Mesenchymal stem cell (in vitro differentiated cells and primary cell): Measurements from ENCODE around the gene PGAP1.

ENCODE experiments used
- DNase-seq: peaks from one replicate; pipeline ENCODE4 v3.0.0-alpha.2; 2013
- H2AFZ ChIP-seq: one replicate; pipeline ENCODE4 v1.6.1; 2013; ENCODE audit warnings: low read depth, mild to moderate bottlenecking, control low read depth, inconsistent platforms, low read length, moderate library complexity
- H2AK5ac ChIP-seq: 2 replicates; pipeline ENCODE4 v1.6.1; 2013; ENCODE audit warnings: low read length, moderate library complexity, mild to moderate bottlenecking, inconsistent platforms; ENCODE audit not compliant: severe bottlenecking
- H2BK120ac ChIP-seq: one replicate; pipeline ENCODE4 v1.6.1; 2013; ENCODE audit warnings: low read depth, mild to moderate bottlenecking, inconsistent platforms, low read length, moderate library complexity
- H2BK12ac ChIP-seq, 2 experiments: one replicate each; pipeline ENCODE4 v1.6.1; 2013; ENCODE audit warnings: inconsistent platforms in 2 of 2, low read length in 2 of 2, mild to moderate bottlenecking in 2 of 2, moderate library complexity in 2 of 2, control low read depth in 1 of 2
- H2BK15ac ChIP-seq: one replicate; pipeline ENCODE4 v1.6.1; 2013; ENCODE audit warnings: mild to moderate bottlenecking, low read depth, inconsistent platforms; ENCODE audit not compliant: poor library complexity, severe bottlenecking
- H2BK5ac ChIP-seq: 2 replicates; pipeline ENCODE4 v1.6.1; 2013; ENCODE audit warnings: low read depth, mild to moderate bottlenecking, low read length, control low read depth, inconsistent platforms; ENCODE audit not compliant: poor library complexity, severe bottlenecking
- H3K14ac ChIP-seq, 2 experiments: one replicate each; pipeline ENCODE4 v1.6.1; 2013; ENCODE audit warnings: inconsistent platforms in 2 of 2, low read length in 2 of 2, control low read depth in 1 of 2, mild to moderate bottlenecking in 1 of 2, moderate library complexity in 1 of 2
- H3K18ac ChIP-seq, 2 experiments: one replicate each; pipeline ENCODE4 v1.6.1; 2013; ENCODE audit warnings: inconsistent platforms in 2 of 2, low read length in 2 of 2, control low read depth in 1 of 2, low read depth in 1 of 2, mild to moderate bottlenecking in 1 of 2
- H3K23ac ChIP-seq, 2 experiments: one replicate each; pipeline ENCODE4 v1.6.1; 2013; ENCODE audit warnings: inconsistent platforms in 2 of 2, low read length in 2 of 2, mild to moderate bottlenecking in 2 of 2, moderate library complexity in 2 of 2, control low read depth in 1 of 2
- H3K27ac ChIP-seq: 2 replicates; pipeline ENCODE4 v1.5.1; 2013; ENCODE audit warnings: mild to moderate bottlenecking, moderate library complexity, low read length, control low read depth, inconsistent platforms; ENCODE audit not compliant: poor library complexity, severe bottlenecking
- H3K27me3 ChIP-seq, 2 experiments: 2 replicates each; pipeline versions ENCODE4 v1.6.1 to v1.7.0; 2013; ENCODE audit warnings: low read length in 2 of 2, mild to moderate bottlenecking in 2 of 2, moderate library complexity in 2 of 2, control low read depth in 1 of 2, inconsistent platforms in 1 of 2; ENCODE audit not compliant: control insufficient read depth in 1 of 2, insufficient read depth in 1 of 2
- H3K36me3 ChIP-seq, 2 experiments: 2 replicates each; pipeline versions ENCODE4 v1.6.1 to v1.7.0; 2013; ENCODE audit warnings: low read length in 2 of 2, control low read depth in 1 of 2, inconsistent platforms in 1 of 2, low read depth in 1 of 2, mild to moderate bottlenecking in 1 of 2; ENCODE audit not compliant: insufficient read depth in 2 of 2, control insufficient read depth in 1 of 2
- H3K4ac ChIP-seq, 2 experiments: one replicate each; pipeline ENCODE4 v1.6.1; 2013; ENCODE audit warnings: inconsistent platforms in 2 of 2, low read length in 2 of 2, mild to moderate bottlenecking in 2 of 2, moderate library complexity in 2 of 2, control low read depth in 1 of 2, low read depth in 1 of 2
- H3K4me1 ChIP-seq: 2 replicates; pipeline ENCODE4 v1.6.1; 2013; ENCODE audit warnings: low read depth, low read length, control low read depth; ENCODE audit not compliant: control insufficient read depth, insufficient read depth
- H3K4me2 ChIP-seq: 2 replicates; pipeline ENCODE4 v1.6.1; 2013; ENCODE audit warnings: low read length, mild to moderate bottlenecking, inconsistent platforms; ENCODE audit not compliant: poor library complexity, severe bottlenecking
- H3K4me3 ChIP-seq, 2 experiments: 2 replicates each; pipeline versions ENCODE4 v1.5.1 to v1.7.0; 2013; ENCODE audit warnings: low read length in 2 of 2, mild to moderate bottlenecking in 2 of 2, control low read depth in 1 of 2, low read depth in 1 of 2; ENCODE audit not compliant: insufficient read depth in 1 of 2
- H3K79me1 ChIP-seq: replicated peaks from 2 replicates; pipeline ENCODE4 v1.6.1; 2013; ENCODE audit warnings: mild to moderate bottlenecking, control low read depth, low read length, inconsistent platforms; ENCODE audit not compliant: poor library complexity, severe bottlenecking
- H3K9ac ChIP-seq: 2 replicates; pipeline ENCODE4 v1.7.0; 2013; ENCODE audit warnings: mild to moderate bottlenecking, low read length, moderate library complexity
- H3K9me3 ChIP-seq: 2 replicates; pipeline ENCODE4 v1.7.0; 2013; ENCODE audit warnings: mild to moderate bottlenecking, low read length; ENCODE audit not compliant: control insufficient read depth
- H4K8ac ChIP-seq: one replicate; pipeline ENCODE4 v1.6.1; 2013; ENCODE audit warnings: inconsistent platforms, mild to moderate bottlenecking, low read length, moderate library complexity
- H4K91ac ChIP-seq: one replicate; pipeline ENCODE4 v1.6.1; 2013; ENCODE audit warnings: mild to moderate bottlenecking, low read length, inconsistent platforms
- WGBS: methylation state at CpG from one replicate; pipeline ENCODE4 v1.1.7; 2013; ENCODE audit warnings: mixed read lengths; 5-methylcytosine and 5-hydroxymethylcytosine counted together

The PGAP1 gene

GRCh38 chr2:196966061-196966460, 39.6 kb upstream of the PGAP1 start:
- Histone ChIP-seq H3K9ac (peak overlapping the region; percentile 91), H2BK120ac (no peak overlapping the region)
- no CpG with 5 or more reads among the region's 3 CpGs for WGBS

GRCh38 chr2:196965651-196966050, 39.1 kb upstream of the PGAP1 start:
- Histone ChIP-seq H3K4me2 (no peak overlapping the region), H3K4me1 (peaks cover 2% of the 10 kb centered on the region), H4K91ac (no peak overlapping the region), H2BK12ac (no peak overlapping the region), H2AFZ (no peak overlapping the region), H2BK120ac (no peak overlapping the region), H4K8ac (no peak overlapping the region), H2BK15ac (no peak overlapping the region), H3K27ac (no peak overlapping the region), H3K36me3 (no peaks in the 10 kb centered on the region), H2AK5ac (no peak overlapping the region), H3K4me3 (no peak overlapping the region), H3K18ac (no peak overlapping the region), H3K79me1 (no peaks in the 10 kb centered on the region), H3K14ac (no peak overlapping the region), H3K9me3 (no peaks in the 10 kb centered on the region), H3K9ac (no peak overlapping the region), H3K23ac (no peak overlapping the region), H3K4ac (no peak overlapping the region), H2BK5ac (no peak overlapping the region), H3K27me3 (no peaks in the 10 kb centered on the region)
- WGBS: 70% methylated on average over 3 of the region's 4 CpGs
- DNase-seq: no peak

More at GRCh38 chr2:196966061-196966460, 39.6 kb upstream of the PGAP1 start:
- Histone ChIP-seq H4K91ac (no peak overlapping the region), H3K4me1 (peaks cover 2% of the 10 kb centered on the region), H3K14ac (no peak overlapping the region), H2BK5ac (no peak overlapping the region), H3K23ac (no peak overlapping the region), H3K4me2 (no peak overlapping the region), H2AK5ac (no peak overlapping the region), H2AFZ (no peak overlapping the region), H3K9me3 (no peaks in the 10 kb centered on the region), H3K27ac (no peak overlapping the region), H3K36me3 (no peaks in the 10 kb centered on the region), H3K18ac (no peak overlapping the region), H3K79me1 (no peaks in the 10 kb centered on the region), H2BK12ac (no peak overlapping the region), H4K8ac (no peak overlapping the region), H3K27me3 (no peaks in the 10 kb centered on the region), H3K4me3 (peak overlapping the region in 1 of 2 experiments; percentile 74), H2BK15ac (no peak overlapping the region), H3K4ac (no peak overlapping the region)
- DNase-seq: no peak

- 91% methylated on average over 1 of the region's 1 CpG for WGBS
- Histone ChIP-seq H3K18ac (no peak overlapping the region), H3K79me1 (no peaks in the 10 kb centered on the region), H2BK120ac (no peak overlapping the region), H3K4me1 (peaks cover 2% of the 10 kb centered on the region), H3K4me2 (no peak overlapping the region), H4K8ac (no peak overlapping the region), H3K9ac (no peak overlapping the region), H2BK5ac (no peak overlapping the region), H2AFZ (no peak overlapping the region), H3K4me3 (peak overlapping the region in 1 of 2 experiments; percentile 26), H3K27ac (no peak overlapping the region), H3K4ac (no peak overlapping the region), H3K23ac (peak overlapping the region in 1 of 2 experiments; percentile 1), H3K36me3 (no peaks in the 10 kb centered on the region), H2BK12ac (peak overlapping the region in 1 of 2 experiments; percentile 4), H2BK15ac (no peak overlapping the region), H3K27me3 (no peaks in the 10 kb centered on the region), H4K91ac (no peak overlapping the region), H3K9me3 (no peaks in the 10 kb centered on the region), H2AK5ac (no peak overlapping the region), H3K14ac (no peak overlapping the region)
- no peak for DNase-seq
These were observed 37.5 kb upstream of the PGAP1 start for GRCh38 chr2:196963961-196964360.

- H2BK120ac ChIP-seq: no peak overlapping the region
- 71% methylated on average over 2 of the region's 2 CpGs for WGBS
These were observed 36.5 kb upstream of the PGAP1 start for GRCh38 chr2:196963043-196963442.

More at GRCh38 chr2:196963043-196963442, 36.5 kb upstream of the PGAP1 start:
- H3K9me3 ChIP-seq: no peaks in the 10 kb centered on the region
- no peaks in the 10 kb centered on the region for H3K79me1 ChIP-seq
- H3K27me3 ChIP-seq: no peaks in the 10 kb centered on the region
- H4K8ac ChIP-seq: no peak overlapping the region
- H3K4me3 ChIP-seq: no peak overlapping the region
- H3K4me2 ChIP-seq: no peak overlapping the region
- H3K14ac ChIP-seq: no peak overlapping the region
- DNase-seq: no peak
- no peak overlapping the region for H3K27ac ChIP-seq
- H2BK12ac ChIP-seq: no peak overlapping the region
- H3K9ac ChIP-seq: no peak overlapping the region
- H2AFZ ChIP-seq: no peak overlapping the region
- no peak overlapping the region for H2AK5ac ChIP-seq
- H3K23ac ChIP-seq: no peak overlapping the region
- H2BK15ac ChIP-seq: no peak overlapping the region
- H4K91ac ChIP-seq: no peak overlapping the region
- no peak overlapping the region for H3K4ac ChIP-seq
- peaks cover 2% of the 10 kb centered on the region for H3K4me1 ChIP-seq
- no peak overlapping the region for H2BK5ac ChIP-seq
- H3K36me3 ChIP-seq: no peaks in the 10 kb centered on the region
- H3K18ac ChIP-seq: no peak overlapping the region
